Measurements from ENCODE around the gene CAPN14.

The CAPN14 gene

DNA sequence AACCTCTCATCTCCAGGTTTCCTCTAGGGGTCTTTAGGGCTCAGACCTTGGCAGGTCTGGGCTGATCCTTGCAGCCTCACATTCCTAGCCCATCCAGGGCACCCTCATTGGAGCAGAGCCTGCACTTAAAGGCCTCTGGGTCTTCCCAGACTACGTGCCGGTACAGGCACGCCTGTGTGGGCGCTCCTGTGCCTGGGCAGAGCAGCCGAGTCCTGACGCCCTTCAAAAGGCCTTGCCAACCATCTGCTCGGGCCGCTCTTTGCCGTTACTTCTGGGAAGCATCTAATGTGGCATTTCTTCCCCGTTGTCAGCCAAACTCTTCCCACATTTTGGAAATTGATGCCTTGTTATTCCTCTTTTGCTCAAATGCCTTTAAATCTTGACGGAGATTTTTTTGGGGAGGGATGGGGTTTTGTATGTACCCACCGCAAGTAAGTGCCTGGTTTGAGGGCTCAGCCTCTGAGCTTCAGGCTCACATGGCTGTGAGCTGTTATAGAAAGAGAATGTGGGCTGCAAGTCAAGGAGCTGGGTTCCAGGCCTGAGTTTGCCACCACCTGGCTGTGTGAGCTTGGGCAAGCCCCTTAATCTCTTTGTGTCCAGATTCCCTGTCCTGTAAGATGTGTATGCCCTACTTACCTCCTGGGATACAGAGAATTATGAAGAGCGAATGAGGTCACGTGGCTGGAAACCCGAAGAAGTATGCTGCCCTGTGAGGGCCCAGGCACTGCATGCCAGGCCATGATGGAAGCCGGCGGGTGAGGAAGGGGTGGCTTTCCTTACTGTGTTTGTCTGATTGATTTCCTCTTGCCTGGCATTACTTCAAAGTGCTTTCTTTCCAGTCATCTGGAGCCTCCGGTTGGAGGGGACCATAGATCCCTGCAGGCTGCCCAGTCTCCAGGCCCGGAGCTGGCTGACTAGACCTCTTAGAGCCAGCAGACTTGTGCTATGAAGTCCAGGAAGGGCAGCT is 37.2 kb upstream of the CAPN14 start:
- TF ChIP-seq FOXM1 (IDR thresholded peaks at IDR 0.05; ENCODE audit: borderline replicate concordance, low read depth), result no peak
- no peak for TF ChIP-seq CREB1 (IDR thresholded peaks at IDR 0.05; ENCODE audit: low read depth)
- no peak for TF ChIP-seq EP300 (IDR thresholded peaks at IDR 0.05; ENCODE audit: borderline replicate concordance)

DNA sequence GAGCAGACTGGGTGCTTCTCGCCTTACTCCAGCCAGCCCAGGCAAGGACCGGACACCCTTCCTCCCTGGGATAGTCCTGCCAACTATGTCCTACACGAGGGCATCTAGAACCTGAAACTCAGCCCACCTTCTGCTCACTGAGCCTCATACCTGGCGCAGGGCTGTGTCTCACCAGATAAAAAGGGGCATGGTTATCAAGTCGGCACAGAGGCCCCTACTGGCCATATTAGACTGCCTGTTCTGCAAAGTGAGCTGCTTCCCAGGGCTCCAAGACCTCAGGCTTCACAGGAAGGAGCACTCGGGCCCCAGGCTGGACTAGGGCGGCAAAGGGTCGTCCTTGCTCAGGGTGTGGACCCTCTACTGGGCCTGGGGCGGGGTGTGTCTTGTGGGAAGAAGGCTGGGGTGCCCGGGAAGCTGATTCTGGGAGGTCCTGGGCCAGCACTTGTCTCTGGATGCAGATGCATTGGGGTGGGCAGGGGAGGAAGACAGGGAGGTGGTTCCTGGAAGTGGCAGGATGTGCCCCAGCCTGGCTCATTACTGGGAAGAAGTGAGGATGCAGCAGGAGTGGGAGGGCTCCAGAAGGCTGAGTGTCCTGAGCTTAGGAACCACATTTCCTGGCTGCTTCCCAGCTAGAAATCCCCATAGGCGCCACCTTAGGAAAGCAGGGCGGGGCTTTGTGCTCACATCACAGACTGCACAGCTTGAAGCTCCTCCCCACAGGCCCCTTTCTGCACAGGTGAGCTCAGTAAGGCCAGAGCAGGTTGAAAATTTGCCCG is 36.2 kb upstream of the CAPN14 start:
- TF ChIP-seq FOXM1 (IDR thresholded peaks at IDR 0.05; ENCODE audit: borderline replicate concordance, low read depth) (no peak), TAF1 (IDR thresholded peaks at IDR 0.05; ENCODE audit: low read depth) (no peak), EGR1 (IDR thresholded peaks at IDR 0.05) (no peak), RAD21 (IDR thresholded peaks at IDR 0.05; ENCODE audit: low read depth) (no peak), MAX (IDR thresholded peaks at IDR 0.05) (no peak), CEBPB (IDR thresholded peaks at IDR 0.05) (no peak), ZBTB7A (IDR thresholded peaks at IDR 0.05; ENCODE audit: low read depth) (no peak), NFIC (IDR thresholded peaks at IDR 0.05) (no peak), TCF12 (IDR thresholded peaks at IDR 0.05; ENCODE audit: low read depth) (no peak), CREB1 (IDR thresholded peaks at IDR 0.05; ENCODE audit: low read depth) (no peak), YY1 (IDR thresholded peaks at IDR 0.05; ENCODE audit: low read depth) (no peak), EP300 (IDR thresholded peaks at IDR 0.05; ENCODE audit: borderline replicate concordance) (no peak), TEAD4 (IDR thresholded peaks at IDR 0.05) (no peak)
- TF ChIP-seq, protein P1, sequence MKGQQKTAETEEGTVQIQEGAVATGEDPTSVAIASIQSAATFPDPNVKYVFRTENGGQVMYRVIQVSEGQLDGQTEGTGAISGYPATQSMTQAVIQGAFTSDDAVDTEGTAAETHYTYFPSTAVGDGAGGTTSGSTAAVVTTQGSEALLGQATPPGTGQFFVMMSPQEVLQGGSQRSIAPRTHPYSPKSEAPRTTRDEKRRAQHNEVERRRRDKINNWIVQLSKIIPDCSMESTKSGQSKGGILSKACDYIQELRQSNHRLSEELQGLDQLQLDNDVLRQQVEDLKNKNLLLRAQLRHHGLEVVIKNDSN (IDR thresholded peaks at IDR 0.05), result no peak
- TF ChIP-seq, protein P2, sequence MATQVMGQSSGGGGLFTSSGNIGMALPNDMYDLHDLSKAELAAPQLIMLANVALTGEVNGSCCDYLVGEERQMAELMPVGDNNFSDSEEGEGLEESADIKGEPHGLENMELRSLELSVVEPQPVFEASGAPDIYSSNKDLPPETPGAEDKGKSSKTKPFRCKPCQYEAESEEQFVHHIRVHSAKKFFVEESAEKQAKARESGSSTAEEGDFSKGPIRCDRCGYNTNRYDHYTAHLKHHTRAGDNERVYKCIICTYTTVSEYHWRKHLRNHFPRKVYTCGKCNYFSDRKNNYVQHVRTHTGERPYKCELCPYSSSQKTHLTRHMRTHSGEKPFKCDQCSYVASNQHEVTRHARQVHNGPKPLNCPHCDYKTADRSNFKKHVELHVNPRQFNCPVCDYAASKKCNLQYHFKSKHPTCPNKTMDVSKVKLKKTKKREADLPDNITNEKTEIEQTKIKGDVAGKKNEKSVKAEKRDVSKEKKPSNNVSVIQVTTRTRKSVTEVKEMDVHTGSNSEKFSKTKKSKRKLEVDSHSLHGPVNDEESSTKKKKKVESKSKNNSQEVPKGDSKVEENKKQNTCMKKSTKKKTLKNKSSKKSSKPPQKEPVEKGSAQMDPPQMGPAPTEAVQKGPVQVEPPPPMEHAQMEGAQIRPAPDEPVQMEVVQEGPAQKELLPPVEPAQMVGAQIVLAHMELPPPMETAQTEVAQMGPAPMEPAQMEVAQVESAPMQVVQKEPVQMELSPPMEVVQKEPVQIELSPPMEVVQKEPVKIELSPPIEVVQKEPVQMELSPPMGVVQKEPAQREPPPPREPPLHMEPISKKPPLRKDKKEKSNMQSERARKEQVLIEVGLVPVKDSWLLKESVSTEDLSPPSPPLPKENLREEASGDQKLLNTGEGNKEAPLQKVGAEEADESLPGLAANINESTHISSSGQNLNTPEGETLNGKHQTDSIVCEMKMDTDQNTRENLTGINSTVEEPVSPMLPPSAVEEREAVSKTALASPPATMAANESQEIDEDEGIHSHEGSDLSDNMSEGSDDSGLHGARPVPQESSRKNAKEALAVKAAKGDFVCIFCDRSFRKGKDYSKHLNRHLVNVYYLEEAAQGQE (IDR thresholded peaks at IDR 0.05; ENCODE audit: low read depth), result no peak

DNA sequence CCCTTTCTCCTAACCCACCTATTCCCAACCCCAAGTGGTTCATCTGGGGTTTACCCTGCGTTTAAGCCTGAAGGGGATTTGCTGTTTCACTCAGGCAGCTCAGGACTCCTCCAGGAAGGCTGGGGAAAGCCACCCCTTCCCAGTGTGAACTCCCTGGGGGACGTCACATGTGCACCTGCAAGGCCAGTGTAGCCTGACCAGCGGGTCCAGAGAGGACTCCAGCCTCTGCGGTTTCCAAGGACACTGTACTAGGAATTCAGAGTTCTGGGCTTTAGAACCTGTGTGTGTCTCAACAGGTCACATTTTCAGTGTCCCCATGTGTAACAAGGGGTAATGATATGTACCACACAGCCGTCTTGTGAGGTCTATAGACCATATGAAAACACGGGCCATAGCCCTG is 34.5 kb upstream of the CAPN14 start:
- TF ChIP-seq, protein P2 (IDR thresholded peaks at IDR 0.05; ENCODE audit: low read depth), result no peak
- TF ChIP-seq ZBTB7A (IDR thresholded peaks at IDR 0.05; ENCODE audit: low read depth) (no peak), YY1 (IDR thresholded peaks at IDR 0.05; ENCODE audit: low read depth) (no peak), CREB1 (IDR thresholded peaks at IDR 0.05; ENCODE audit: low read depth) (no peak), NFIC (IDR thresholded peaks at IDR 0.05) (no peak), EP300 (IDR thresholded peaks at IDR 0.05; ENCODE audit: borderline replicate concordance) (no peak), EGR1 (IDR thresholded peaks at IDR 0.05) (no peak)
- TF ChIP-seq, protein P1 (IDR thresholded peaks at IDR 0.05), result no peak

DNA sequence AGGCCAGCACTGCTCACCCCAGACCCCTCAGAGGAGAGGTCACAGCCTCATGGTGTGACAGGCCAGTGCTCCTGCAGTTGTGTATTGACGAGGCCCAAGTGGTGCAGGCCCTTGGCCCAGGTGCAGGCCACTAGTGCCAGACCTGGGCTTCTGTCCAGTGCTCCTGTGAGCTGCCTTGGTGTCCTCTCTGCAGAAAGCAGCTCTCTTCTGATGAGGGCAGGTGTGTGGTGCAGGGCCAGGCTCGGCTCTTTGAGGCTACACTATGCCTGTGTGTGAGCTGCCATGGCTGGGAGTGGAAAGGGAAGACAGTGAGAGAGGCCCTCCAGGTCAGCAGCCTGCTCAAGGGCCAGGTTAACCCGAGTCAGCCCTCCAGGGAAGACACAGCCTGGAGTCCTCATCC is 33.7 kb upstream of the CAPN14 start:
- TF ChIP-seq TAF1 (IDR thresholded peaks at IDR 0.05; ENCODE audit: low read depth), result no peak
- TF ChIP-seq CEBPB (IDR thresholded peaks at IDR 0.05), result no peak
- no peak for TF ChIP-seq MAX (IDR thresholded peaks at IDR 0.05)
- TF ChIP-seq NFIC (IDR thresholded peaks at IDR 0.05), result no peak
- no peak for TF ChIP-seq ZBTB7A (IDR thresholded peaks at IDR 0.05; ENCODE audit: low read depth)
- TF ChIP-seq TEAD4 (IDR thresholded peaks at IDR 0.05), result no peak
- TF ChIP-seq CREB1 (IDR thresholded peaks at IDR 0.05; ENCODE audit: low read depth), result no peak
- TF ChIP-seq FOXM1 (IDR thresholded peaks at IDR 0.05; ENCODE audit: borderline replicate concordance, low read depth), result no peak

GRCh38 chr2:31249009-31249690 is 31.8 kb upstream of the CAPN14 start:
- TF ChIP-seq TEAD4 (IDR thresholded peaks at IDR 0.05), result no peak
- no peak for TF ChIP-seq EGR1 (IDR thresholded peaks at IDR 0.05)
- TF ChIP-seq, protein P2 (IDR thresholded peaks at IDR 0.05; ENCODE audit: low read depth), result no peak

All from Ishikawa (cell line).